ENCODE data around the gene SCO2. TPM values are rescaled to one million over a fixed set of nuclear protein-coding genes. Genes with fewer than 3 reads are reported as not detected.

Gene SCO2
- 2.4 and 3.3 TPM in 2 replicates for total RNA-seq

GRCh38 chr22:50525104-50525857, at the start of gene SCO2:
TSS of gene SCO2 (minus strand) at chr22:50525598. CDS start at chr22:50524411, 1,187 bp downstream.

DNA sequence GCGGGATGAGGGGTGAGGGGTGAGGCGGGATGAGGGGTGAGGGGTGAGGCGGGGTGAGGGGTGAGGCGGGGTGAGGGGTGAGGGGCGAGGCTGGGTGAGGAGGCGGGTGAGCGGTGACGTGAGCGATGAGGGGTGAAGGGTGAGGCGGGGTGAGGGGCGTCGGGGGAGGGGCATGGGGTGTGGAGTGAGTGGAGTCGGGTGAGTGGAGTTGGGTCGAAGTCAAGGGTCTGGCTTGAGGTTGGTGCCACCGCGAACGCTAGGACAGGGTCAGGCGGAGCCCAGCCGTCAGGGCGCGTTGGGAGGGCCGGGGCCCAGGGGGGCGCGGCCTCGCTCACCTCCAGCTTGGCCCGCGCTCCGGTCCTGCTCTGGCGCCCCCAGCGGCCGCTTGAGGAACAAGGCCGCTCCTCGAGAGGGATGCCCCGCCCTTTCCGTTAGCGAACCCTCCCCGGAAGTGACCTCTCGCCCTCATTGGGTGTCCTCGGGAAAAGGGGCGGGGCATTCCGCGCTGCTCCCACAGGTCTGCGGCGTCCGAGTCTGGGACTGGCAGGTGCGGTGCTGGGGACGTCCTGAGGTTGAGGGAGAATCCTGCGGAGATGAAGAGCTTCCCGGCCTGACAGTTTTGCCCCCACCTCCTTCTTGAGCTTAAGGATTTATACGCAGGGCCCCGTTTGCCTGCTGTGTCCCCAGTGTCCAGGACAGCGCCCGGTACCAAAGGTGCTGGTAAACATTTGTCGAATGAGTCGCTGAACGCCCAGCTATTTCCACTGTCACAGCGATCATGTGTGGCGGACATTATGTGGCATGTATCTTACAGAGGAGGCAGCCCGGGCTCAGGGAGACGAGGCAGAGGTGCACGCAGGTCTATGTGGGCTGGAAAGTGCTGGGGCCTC, 37.4 kb upstream of the SCO2 start, which contains the start of gene SYCE3:
TSS of gene SYCE3 (minus strand) at position 397 of the 890 bp plus-strand sequence. CDS start 6,514 bp downstream, outside the sequence.

DNA sequence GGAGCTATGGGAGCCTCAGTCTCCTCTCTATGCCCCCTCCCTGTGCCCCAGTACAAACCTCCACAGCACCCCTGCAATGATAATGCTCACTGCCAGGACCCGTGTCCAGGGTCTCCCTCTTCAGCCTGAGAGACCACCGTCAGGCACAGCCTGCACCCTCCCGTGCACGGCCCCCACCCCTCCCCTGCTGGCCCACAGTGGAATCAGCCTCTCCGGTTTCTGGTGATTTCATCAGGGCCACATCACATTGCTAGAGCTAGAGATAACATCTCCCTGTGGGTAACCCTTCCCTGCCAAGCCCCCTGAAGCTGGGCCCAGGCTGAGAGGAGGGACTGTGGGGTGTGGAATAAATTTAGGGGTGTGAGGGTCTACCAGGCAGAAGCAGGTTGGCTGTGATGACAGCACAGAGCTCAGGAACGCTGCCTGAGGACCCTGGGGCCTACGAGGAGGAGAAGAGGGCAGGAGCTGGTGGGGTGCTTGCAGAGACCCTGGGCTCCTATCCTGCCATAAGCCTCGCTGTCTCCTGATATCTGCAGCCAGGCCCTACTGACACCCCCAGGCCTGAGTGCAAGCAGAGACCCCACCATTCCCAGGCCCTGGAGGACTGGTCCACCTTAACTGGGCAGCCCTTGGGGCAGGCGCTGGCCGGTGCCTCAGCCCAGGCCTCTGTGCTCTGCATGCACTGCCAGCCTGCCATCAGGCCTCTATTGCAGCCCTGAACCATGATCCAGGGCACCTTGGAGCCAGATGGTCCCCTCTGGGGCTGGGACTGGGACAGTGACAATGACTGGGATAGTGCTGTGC, 20.3 kb upstream of the SCO2 start, which contains the start of gene KLHDC7B:
TSS of gene KLHDC7B (plus strand) at position 378 of the 804 bp plus-strand sequence. CDS start at position 723, 345 bp downstream.

GRCh38 chr22:50529897-50530579, 4.6 kb upstream of the SCO2 start, which contains the start of gene TYMP:
TSS of gene TYMP (minus strand) at chr22:50530012. CDS start at chr22:50529709, 303 bp downstream.

GRCh38 chr22:50507991-50508884, 17.2 kb downstream of the SCO2 start, which contains the start of gene NCAPH2:
TSS of gene NCAPH2 (plus strand) at chr22:50508224. CDS start at chr22:50508338, 114 bp downstream.

GRCh38 chr22:50507421-50507990, 17.9 kb downstream of the SCO2 start, which contains the start of gene LMF2:
TSS of gene LMF2 (minus strand) at chr22:50507702. CDS start at chr22:50507675, 27 bp downstream.

GRCh38 chr22:50486561-50487289, 38.7 kb downstream of the SCO2 start, which contains the start of gene MIOX:
TSS of gene MIOX (plus strand) at chr22:50486859. CDS start at chr22:50486898, 39 bp downstream.

DNA sequence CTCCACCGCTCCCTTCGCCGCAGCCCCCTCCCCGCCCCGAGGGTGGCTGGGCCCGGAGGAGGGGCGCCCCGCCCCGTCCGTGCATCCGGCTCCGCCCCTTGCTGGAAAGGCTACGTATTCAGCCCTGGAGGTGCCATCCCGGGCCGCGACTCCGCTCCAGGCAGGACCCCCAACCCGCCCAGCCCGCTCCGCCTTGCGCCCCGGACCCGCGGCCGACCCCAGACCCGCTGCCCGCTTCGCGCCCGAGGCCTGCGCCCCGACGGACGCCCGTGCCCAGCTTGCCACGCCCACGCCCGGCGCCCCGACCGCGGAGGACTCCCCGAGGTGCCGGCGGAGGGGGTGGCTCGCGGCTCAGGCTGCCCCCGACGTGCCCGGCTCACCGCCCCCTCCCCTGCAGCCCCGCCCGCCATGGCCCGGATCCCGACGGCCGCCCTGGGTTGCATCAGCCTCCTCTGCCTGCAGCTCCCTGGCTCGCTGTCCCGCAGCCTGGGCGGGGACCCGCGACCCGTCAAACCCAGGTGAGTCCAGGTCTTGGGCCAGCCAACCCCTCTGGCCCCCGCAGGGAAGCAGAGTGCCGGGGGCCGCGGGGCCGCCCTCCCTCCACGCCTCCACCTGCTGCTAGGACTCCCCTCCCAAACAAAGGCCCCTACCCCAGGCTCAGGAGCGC, 43.8 kb downstream of the SCO2 start, which contains the start of gene ADM2:
TSS of gene ADM2 (plus strand) at position 104 of the 667 bp plus-strand sequence. CDS start at position 409, 305 bp downstream.

GRCh38 chr22:50474710-50475651, 50.4 kb downstream of the SCO2 start, which contains the start of gene SBF1:
TSS of gene SBF1 (minus strand) at chr22:50475035. CDS start at chr22:50474840, 195 bp downstream.

Other genes starting within 250 kb of the SCO2 start
- 146 and 180 TPM in 2 replicates for gene PLXNB2, start 218.0 kb downstream of the SCO2 start, total RNA-seq
- gene DENND6B, start 198.6 kb downstream of the SCO2 start, total RNA-seq: 2.6 and 6.3 TPM in 2 replicates
- gene PPP6R2, start 182.3 kb downstream of the SCO2 start, total RNA-seq: 64.7 and 65.6 TPM in 2 replicates
- gene SBF1, start 50.6 kb downstream of the SCO2 start, total RNA-seq: 82.1 and 112 TPM in 2 replicates
- gene ADM2, start 44.1 kb downstream of the SCO2 start, total RNA-seq: 0.79 and 2.1 TPM in 2 replicates
- not detected in 2 replicates for gene MIOX, start 38.7 kb downstream of the SCO2 start, total RNA-seq
- 53.4 and 78.2 TPM in 2 replicates for gene LMF2, start 17.9 kb downstream of the SCO2 start, total RNA-seq
- gene NCAPH2, start 17.4 kb downstream of the SCO2 start, total RNA-seq: 30.2 and 39.6 TPM in 2 replicates
- gene TYMP, start 4.4 kb upstream of the SCO2 start, total RNA-seq: 27.8 and 100 TPM in 2 replicates
- gene KLHDC7B, start 20.3 kb upstream of the SCO2 start, total RNA-seq: 0.11 and 0.79 TPM in 2 replicates
- 0.79 TPM in 1 of 2 replicates, not detected in the other for gene SYCE3, start 37.3 kb upstream of the SCO2 start, total RNA-seq
- gene CPT1B, start 52.8 kb upstream of the SCO2 start, total RNA-seq: 1.7 and 3.9 TPM in 2 replicates
- 34.7 and 41.6 TPM in 2 replicates for gene CHKB, start 57.3 kb upstream of the SCO2 start, total RNA-seq
- 0.39 and 0.54 TPM in 2 replicates for gene MAPK8IP2, start 75.2 kb upstream of the SCO2 start, total RNA-seq
- 32.8 and 37.3 TPM in 2 replicates for gene ARSA, start 102.6 kb upstream of the SCO2 start, total RNA-seq
- gene SHANK3, start 147.2 kb upstream of the SCO2 start, total RNA-seq: 1.2 and 1.4 TPM in 2 replicates
- gene ACR, start 212.6 kb upstream of the SCO2 start, total RNA-seq: not detected in 2 replicates

All from placental epithelial cell (primary cell).